Kidney (tissue), 14 donors: ENCODE results near the gene TRAK1. TPM values are rescaled to one million over a fixed set of nuclear protein-coding genes. Genes with fewer than 3 reads are reported as not detected.
A peak's percentile ranks its signal among the peaks of the same experiment; 100 is the strongest.

Experiments
- DNase-seq, 5 donors: peaks; one replicate each; pipeline ENCODE4 v3.0.0-alpha.2; 2013 to 2020
- FAIRE-seq: peaks from 2 replicates; lab custom pipeline; 2012; peaks lifted over from hg19 to GRCh38; lab: Jason Lieb, UNC
- H3K27ac ChIP-seq, 2 donors: one replicate each; pipeline ENCODE4 v1.7.0; 2013; ENCODE audit warnings: low read depth in 2 of 2, low read length in 2 of 2, inconsistent platforms in 1 of 2
- H3K27me3 ChIP-seq: one replicate; pipeline ENCODE4 v1.7.1; 2013; ENCODE audit warnings: low read length, inconsistent platforms; ENCODE audit not compliant: control insufficient read depth, insufficient read depth
- H3K36me3 ChIP-seq, 3 donors: one replicate each; pipeline versions ENCODE4 v1.7.0 to v1.7.1; 2013; ENCODE audit warnings: low read length in 3 of 3, control low read depth in 1 of 3, inconsistent platforms in 1 of 3; ENCODE audit not compliant: insufficient read depth in 3 of 3, control insufficient read depth in 2 of 3
- H3K4me1 ChIP-seq, 3 donors: one replicate each; pipeline versions ENCODE4 v1.7.0 to v1.7.1; 2013; ENCODE audit warnings: low read length in 3 of 3, inconsistent platforms in 1 of 3, low read depth in 1 of 3; ENCODE audit not compliant: control insufficient read depth in 2 of 3, insufficient read depth in 2 of 3
- H3K4me3 ChIP-seq, 3 donors: one replicate each; pipeline versions ENCODE4 v1.7.0 to v1.8.1; 2013; ENCODE audit warnings: low read length in 3 of 3, control low read depth in 1 of 3, inconsistent platforms in 1 of 3
- H3K9ac ChIP-seq, 3 donors: one replicate each; pipeline versions ENCODE4 v1.7.0 to v1.7.1; 2013; ENCODE audit warnings: low read length in 3 of 3, control low read depth in 1 of 3, inconsistent platforms in 1 of 3
- H3K9me3 ChIP-seq, 3 donors: one replicate each; pipeline versions ENCODE4 v1.7.0 to v1.7.1; 2013; ENCODE audit warnings: low read length in 3 of 3, control low read depth in 1 of 3, inconsistent platforms in 1 of 3; ENCODE audit not compliant: control insufficient read depth in 2 of 3, insufficient read depth in 1 of 3
- CTCF ChIP-seq: IDR thresholded peaks from 3 replicates; pipeline ENCODE4 v1.5.1; 2012; ENCODE audit warnings: mild to moderate bottlenecking, moderate library complexity, borderline replicate concordance; ENCODE audit not compliant: insufficient read depth; ENCODE audit errors: extremely low read depth
- intact Hi-C: fragments of 100-400 bp; cut with DNase I; formaldehyde crosslinking; loops from one replicate; pipeline ENCODE4 v1.11.1; 2022
- polyA plus RNA-seq: library from polyadenylated mRNA; stranded (reverse); fragments of 350-450 nt; fragmentation: Illumina TruSeq; extraction: RNeasy Lipid Tissue Mini Kit (QIAGEN cat#74804); gene quantifications from one replicate; pipeline ENCODE4 v1.2.3, GENCODE V29; 2014; ENCODE audit warnings: low read depth, low replicate concordance; ENCODE audit not compliant: insufficient read depth
- total RNA-seq: library from RNA; stranded (reverse); fragmentation: NEBNext Ultra II Directional; extraction: Animal tissue kit (Norgen Biotek cat#: 25700); gene quantifications from one replicate; pipeline ENCODE4 v1.2.1, GENCODE V29; 2021
- donor health status: control.
- donor health status: control.
- donor health status: control.
- donor health status: control.
- donor health status: control.
- donor health status: DM: yes; HTN: yes; CAD: no.
- donor health status: Normal renal cell carcinoma (clear cell type).

Gene TRAK1
- total and polyA plus RNA-seq, 2 donors from 2014 or later = 16.2 to 41.0 TPM

- TF ChIP-seq CTCF = no peak
- Histone ChIP-seq H3K27me3 (no peaks in the 10 kb centered on the region), H3K9ac (no peak overlapping the region), H3K27ac (no peak overlapping the region), H3K9me3 (no peaks in the 10 kb centered on the region), H3K4me1 (no peaks in the 10 kb centered on the region), H3K36me3 (peaks cover 0 to 25% (median 12%) of the 10 kb centered on the region in 3 donors), H3K4me3 (no peak overlapping the region)
- intact Hi-C loops = no loop called here
- FAIRE-seq (no peak), DNase-seq (no peak)
Measured at GRCh38 chr3:42214565-42215283, 123.6 kb downstream of the TRAK1 start.

- Histone ChIP-seq H3K27ac (no peak overlapping the region), H3K36me3 (peaks cover 0 to 23% (median 14%) of the 10 kb centered on the region in 3 donors), H3K9ac (no peak overlapping the region), H3K9me3 (no peaks in the 10 kb centered on the region), H3K4me1 (no peaks in the 10 kb centered on the region), H3K27me3 (no peaks in the 10 kb centered on the region), H3K4me3 (no peak overlapping the region)
- no peak for TF ChIP-seq CTCF
- DNase-seq (no peak), FAIRE-seq (no peak)
- intact Hi-C loops = no loop called here
Measured at GRCh38 chr3:42216302-42216701, 125.1 kb downstream of the TRAK1 start.

GRCh38 chr3:42216931-42217333 lies 125.8 kb downstream of the TRAK1 start:
- no peaks in the 10 kb centered on the region for H3K9me3 ChIP-seq
- H3K9ac ChIP-seq = no peak overlapping the region
- FAIRE-seq (no peak), DNase-seq (peak in 3 of 5 donors; percentile 31 to 57 (median 48))
- H3K4me3 ChIP-seq = no peak overlapping the region
- H3K36me3 ChIP-seq = peaks cover 0 to 20% (median 14%) of the 10 kb centered on the region in 3 donors
- TF ChIP-seq CTCF = no peak
- no peaks in the 10 kb centered on the region for H3K27me3 ChIP-seq
- no peaks in the 10 kb centered on the region for H3K4me1 ChIP-seq
- intact Hi-C loops = no loop called here
- H3K27ac ChIP-seq = no peak overlapping the region
